ENCODE results near the gene ATOX1. TPM values are rescaled to one million over a fixed set of nuclear protein-coding genes. Genes with fewer than 3 reads are reported as not detected.

ATOX1 gene
- total and polyA plus RNA-seq, 9 of the 15 experiments (the other 6 are each of a cell fraction or from before 2014, with no cell fraction given) = 59.2 to 318 (median 86.2) TPM

DNA sequence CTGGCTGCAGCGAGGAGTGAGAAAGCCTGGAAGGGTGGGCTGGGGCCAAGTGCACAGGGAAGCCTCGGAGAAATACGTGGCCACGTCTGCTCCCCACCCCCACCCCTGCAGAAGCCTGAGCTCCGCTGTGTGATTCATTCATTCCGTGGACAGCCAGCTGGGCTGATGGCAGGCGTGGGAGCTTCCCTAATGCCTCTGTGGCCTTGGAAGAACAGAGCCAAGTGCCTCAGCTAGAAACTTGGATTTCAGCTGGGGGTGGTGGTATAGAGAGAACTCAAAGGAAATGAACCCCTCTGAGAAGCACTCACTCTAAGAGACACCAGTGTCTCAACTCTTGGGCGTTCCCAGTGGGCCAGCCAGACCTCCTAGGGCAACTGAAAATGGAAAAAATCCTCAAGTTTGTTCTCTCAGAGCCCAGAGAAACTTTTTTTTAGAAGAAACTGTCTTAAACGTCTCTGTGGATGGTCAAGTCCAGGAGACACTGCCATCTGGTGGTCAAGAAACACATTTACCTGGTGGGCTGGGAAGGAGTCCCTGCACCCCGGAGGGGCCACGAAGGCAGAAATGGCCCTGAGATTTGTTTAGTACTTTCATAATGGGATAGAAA is 18.0 kb downstream of the ATOX1 start (continued):
- TF ChIP-seq, protein P1, sequence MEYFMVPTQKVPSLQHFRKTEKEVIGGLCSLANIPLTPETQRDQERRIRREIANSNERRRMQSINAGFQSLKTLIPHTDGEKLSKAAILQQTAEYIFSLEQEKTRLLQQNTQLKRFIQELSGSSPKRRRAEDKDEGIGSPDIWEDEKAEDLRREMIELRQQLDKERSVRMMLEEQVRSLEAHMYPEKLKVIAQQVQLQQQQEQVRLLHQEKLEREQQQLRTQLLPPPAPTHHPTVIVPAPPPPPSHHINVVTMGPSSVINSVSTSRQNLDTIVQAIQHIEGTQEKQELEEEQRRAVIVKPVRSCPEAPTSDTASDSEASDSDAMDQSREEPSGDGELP (CRISPR knock-in tag; IDR thresholded peaks at IDR 0.05; ENCODE audit: borderline replicate concordance) = peak; percentile 72; the same call in 1 of the 2 replicates
- TF ChIP-seq POLR2H (tag; IDR thresholded peaks at IDR 0.05; ENCODE audit: low read depth) = no peak
- peak; percentile 65; the same call in 1 of the 2 replicates for TF ChIP-seq ZNF384 (IDR thresholded peaks at IDR 0.05; ENCODE audit: low read depth, low read length)
- no peak for TF ChIP-seq ZNF76 (CRISPR knock-in tag; IDR thresholded peaks at IDR 0.05; ENCODE audit: borderline replicate concordance)
- no peak for TF ChIP-seq ETV1 (tag; conservative IDR thresholded peaks at IDR 0.05; ENCODE audit: low read depth)
- no peak for TF ChIP-seq HNRNPLL (IDR thresholded peaks at IDR 0.05; ENCODE audit: low read depth, low read length, poor library complexity, severe bottlenecking)
- no peak for TF ChIP-seq CREM (IDR thresholded peaks at IDR 0.05; ENCODE audit: low read depth)
- TF ChIP-seq MXI1 (IDR thresholded peaks at IDR 0.05; ENCODE audit: low read depth, low read length) = no peak
- no peak for TF ChIP-seq ZNF436 (CRISPR knock-in tag; IDR thresholded peaks at IDR 0.05)
- no peak for TF ChIP-seq TCF3 (CRISPR knock-in tag; IDR thresholded peaks at IDR 0.05)
- TF ChIP-seq STAT5A (IDR thresholded peaks at IDR 0.05; ENCODE audit: borderline replicate concordance, low read length) = no peak
- TF ChIP-seq ZNF121 (CRISPR knock-in tag; conservative IDR thresholded peaks at IDR 0.05) = no peak
- TF ChIP-seq, protein P2, sequence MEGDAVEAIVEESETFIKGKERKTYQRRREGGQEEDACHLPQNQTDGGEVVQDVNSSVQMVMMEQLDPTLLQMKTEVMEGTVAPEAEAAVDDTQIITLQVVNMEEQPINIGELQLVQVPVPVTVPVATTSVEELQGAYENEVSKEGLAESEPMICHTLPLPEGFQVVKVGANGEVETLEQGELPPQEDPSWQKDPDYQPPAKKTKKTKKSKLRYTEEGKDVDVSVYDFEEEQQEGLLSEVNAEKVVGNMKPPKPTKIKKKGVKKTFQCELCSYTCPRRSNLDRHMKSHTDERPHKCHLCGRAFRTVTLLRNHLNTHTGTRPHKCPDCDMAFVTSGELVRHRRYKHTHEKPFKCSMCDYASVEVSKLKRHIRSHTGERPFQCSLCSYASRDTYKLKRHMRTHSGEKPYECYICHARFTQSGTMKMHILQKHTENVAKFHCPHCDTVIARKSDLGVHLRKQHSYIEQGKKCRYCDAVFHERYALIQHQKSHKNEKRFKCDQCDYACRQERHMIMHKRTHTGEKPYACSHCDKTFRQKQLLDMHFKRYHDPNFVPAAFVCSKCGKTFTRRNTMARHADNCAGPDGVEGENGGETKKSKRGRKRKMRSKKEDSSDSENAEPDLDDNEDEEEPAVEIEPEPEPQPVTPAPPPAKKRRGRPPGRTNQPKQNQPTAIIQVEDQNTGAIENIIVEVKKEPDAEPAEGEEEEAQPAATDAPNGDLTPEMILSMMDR (IDR thresholded peaks at IDR 0.05 in 2 of 3, conservative IDR thresholded peaks at IDR 0.05 in 1 of 3; ENCODE audit: insufficient read depth in 2 of 3, low read depth in 1 of 3, low read length in 3 of 3) = peak; percentile 73 to 90 (median 81)
- peak; percentile 61 for TF ChIP-seq SMC3 (conservative IDR thresholded peaks at IDR 0.05; ENCODE audit: insufficient read depth, low read depth, low read length)
